Liver (tissue), 3 donors: ENCODE measurements around the gene CHD1.

Experiments
- EGR1 ChIP-seq, 2 donors: IDR thresholded peaks; 2 replicates each; pipeline ENCODE4 v1.6.1; 2016 to 2018; ENCODE audit warnings: antibody characterized with exemption in 2 of 2, low read depth in 2 of 2
- GABPA ChIP-seq, 2 donors: IDR thresholded peaks in 1 of 2; conservative IDR thresholded peaks in 1 of 2; 2 replicates each; pipeline ENCODE4 v1.6.1; 2016; ENCODE audit warnings: antibody characterized with exemption in 2 of 2, mild to moderate bottlenecking in 1 of 2, moderate library complexity in 1 of 2
- HNF4G ChIP-seq: IDR thresholded peaks from 2 replicates; pipeline ENCODE4 v1.6.1; 2016; ENCODE audit warnings: antibody characterized with exemption
- JUND ChIP-seq, 2 donors: IDR thresholded peaks; 2 replicates each; pipeline ENCODE4 v1.6.1; 2016; ENCODE audit warnings: antibody characterized with exemption in 2 of 2
- RAD21 ChIP-seq, 2 donors: IDR thresholded peaks; 2 replicates each; pipeline ENCODE4 v1.6.1; 2016; ENCODE audit warnings: antibody characterized with exemption in 2 of 2, mild to moderate bottlenecking in 2 of 2
- REST ChIP-seq: IDR thresholded peaks from 2 replicates; pipeline ENCODE4 v1.6.1; 2016; ENCODE audit warnings: antibody characterized with exemption, mild to moderate bottlenecking
- SP1 ChIP-seq: IDR thresholded peaks from 2 replicates; pipeline ENCODE4 v1.6.1; 2018; ENCODE audit warnings: antibody characterized with exemption, mild to moderate bottlenecking
- TAF1 ChIP-seq: conservative IDR thresholded peaks from 2 replicates; pipeline ENCODE4 v1.6.1; 2016; ENCODE audit warnings: antibody characterized with exemption, mild to moderate bottlenecking
- YY1 ChIP-seq: IDR thresholded peaks from 2 replicates; pipeline ENCODE4 v1.6.1; 2016; ENCODE audit warnings: antibody characterized with exemption, mild to moderate bottlenecking
- ZBTB33 ChIP-seq: IDR thresholded peaks from 2 replicates; pipeline ENCODE4 v1.6.1; 2016; ENCODE audit warnings: antibody characterized with exemption
- TF ChIP-seq, protein P1 (sequence below): fragments of 150-350 bp; IDR thresholded peaks from 2 replicates; pipeline ENCODE4 v1.5.1; 2017; ENCODE audit warnings: improper control_type of control experiment, low read depth, low read length; ENCODE audit not compliant: missing input control
- TF ChIP-seq, protein P2 (sequence below): IDR thresholded peaks from 2 replicates; pipeline ENCODE4 v1.6.1; 2016; ENCODE audit warnings: antibody characterized with exemption
- TF ChIP-seq, protein P3 (sequence below): IDR thresholded peaks from 2 replicates; pipeline ENCODE4 v1.6.1; 2016; ENCODE audit warnings: antibody characterized with exemption
- donor health status: healthy.
- donor health status: healthy.

DNA sequence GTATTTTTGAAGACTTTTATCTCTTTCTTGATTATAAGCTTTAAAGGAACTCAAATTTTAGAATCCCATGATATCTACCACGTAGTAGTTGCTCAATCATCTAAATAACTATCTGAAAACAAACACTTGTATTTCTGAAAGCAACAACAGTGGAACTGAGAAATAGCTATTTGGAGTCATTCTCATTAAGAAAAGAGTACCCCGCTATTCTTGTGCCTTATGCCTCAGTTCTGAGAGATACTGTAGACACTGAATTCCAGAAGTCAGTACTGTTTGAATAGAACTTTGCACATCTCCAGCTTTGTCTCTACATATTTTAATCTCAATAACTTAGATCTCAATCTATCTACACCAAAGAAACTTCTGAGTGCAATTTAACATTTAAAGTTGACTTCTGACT, 11.4 kb downstream of the CHD1 start:
- TF ChIP-seq, protein P1, sequence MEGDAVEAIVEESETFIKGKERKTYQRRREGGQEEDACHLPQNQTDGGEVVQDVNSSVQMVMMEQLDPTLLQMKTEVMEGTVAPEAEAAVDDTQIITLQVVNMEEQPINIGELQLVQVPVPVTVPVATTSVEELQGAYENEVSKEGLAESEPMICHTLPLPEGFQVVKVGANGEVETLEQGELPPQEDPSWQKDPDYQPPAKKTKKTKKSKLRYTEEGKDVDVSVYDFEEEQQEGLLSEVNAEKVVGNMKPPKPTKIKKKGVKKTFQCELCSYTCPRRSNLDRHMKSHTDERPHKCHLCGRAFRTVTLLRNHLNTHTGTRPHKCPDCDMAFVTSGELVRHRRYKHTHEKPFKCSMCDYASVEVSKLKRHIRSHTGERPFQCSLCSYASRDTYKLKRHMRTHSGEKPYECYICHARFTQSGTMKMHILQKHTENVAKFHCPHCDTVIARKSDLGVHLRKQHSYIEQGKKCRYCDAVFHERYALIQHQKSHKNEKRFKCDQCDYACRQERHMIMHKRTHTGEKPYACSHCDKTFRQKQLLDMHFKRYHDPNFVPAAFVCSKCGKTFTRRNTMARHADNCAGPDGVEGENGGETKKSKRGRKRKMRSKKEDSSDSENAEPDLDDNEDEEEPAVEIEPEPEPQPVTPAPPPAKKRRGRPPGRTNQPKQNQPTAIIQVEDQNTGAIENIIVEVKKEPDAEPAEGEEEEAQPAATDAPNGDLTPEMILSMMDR, result no peak
- TF ChIP-seq YY1, result no peak
- TF ChIP-seq, protein P2, sequence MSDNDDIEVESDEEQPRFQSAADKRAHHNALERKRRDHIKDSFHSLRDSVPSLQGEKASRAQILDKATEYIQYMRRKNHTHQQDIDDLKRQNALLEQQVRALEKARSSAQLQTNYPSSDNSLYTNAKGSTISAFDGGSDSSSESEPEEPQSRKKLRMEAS, result no peak
- TF ChIP-seq REST, result no peak
- no peak for TF ChIP-seq RAD21 (IDR thresholded peaks at IDR 0.05)
- TF ChIP-seq TAF1, result no peak
- TF ChIP-seq, protein P3, sequence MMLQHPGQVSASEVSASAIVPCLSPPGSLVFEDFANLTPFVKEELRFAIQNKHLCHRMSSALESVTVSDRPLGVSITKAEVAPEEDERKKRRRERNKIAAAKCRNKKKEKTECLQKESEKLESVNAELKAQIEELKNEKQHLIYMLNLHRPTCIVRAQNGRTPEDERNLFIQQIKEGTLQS, result no peak
- no peak for TF ChIP-seq GABPA (IDR thresholded peaks at IDR 0.05 in 1 of 2, conservative IDR thresholded peaks at IDR 0.05 in 1 of 2)
- no peak for TF ChIP-seq ZBTB33
- no peak for TF ChIP-seq SP1
- TF ChIP-seq HNF4G, result no peak
- TF ChIP-seq EGR1 (IDR thresholded peaks at IDR 0.05; ENCODE audit: low read depth in 2 of 2), result no peak
- no peak for TF ChIP-seq JUND (IDR thresholded peaks at IDR 0.05)
